ENCODE data around the gene PCGF3.

DNA sequence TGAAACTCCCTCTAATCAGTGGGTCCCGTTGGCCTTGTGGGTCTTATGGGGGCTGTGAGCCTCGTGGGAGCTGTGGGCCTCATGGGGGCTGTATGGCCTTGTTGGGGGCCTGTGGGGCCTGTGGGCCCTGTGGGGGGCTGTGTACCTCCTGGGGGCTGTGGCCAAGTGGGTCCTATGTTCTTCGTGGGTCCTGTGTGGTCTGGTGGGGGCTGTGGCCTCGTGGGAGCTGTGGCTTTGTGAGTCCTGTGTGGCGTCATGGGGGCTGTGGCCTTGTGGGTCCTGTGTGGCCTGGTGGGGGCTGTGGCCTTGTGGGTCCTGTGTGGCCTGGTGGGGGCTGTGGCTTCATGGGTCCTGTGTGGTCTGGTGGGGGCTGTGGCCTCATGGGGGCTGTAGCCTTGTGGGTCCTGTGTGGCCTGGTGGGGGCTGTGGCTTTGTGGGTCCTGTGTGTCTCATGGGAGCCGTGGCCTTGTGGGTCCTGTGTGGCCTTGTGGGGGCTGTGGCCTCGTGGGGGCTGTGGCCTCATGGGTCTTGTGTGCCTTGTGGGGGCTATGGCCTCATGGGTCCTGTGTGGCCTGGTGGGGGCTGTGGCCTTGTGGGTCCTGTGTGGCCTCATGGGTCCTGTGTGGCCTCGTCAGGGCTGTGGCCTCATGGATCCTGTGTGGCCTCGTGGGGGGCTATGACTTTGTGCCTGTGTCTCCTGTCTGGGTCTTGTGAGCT is 7.4 kb downstream of the PCGF3 start:
- TF ChIP-seq EZH2 (IDR thresholded peaks at IDR 0.05; ENCODE audit: borderline replicate concordance, low read depth, low read length, poor library complexity, severe bottlenecking) = no peak
- no peak for TF ChIP-seq CTCF (conservative IDR thresholded peaks at IDR 0.05; ENCODE audit: low read depth, low read length)

Data from A673 (cell line).